Measurements from ENCODE around the gene GNAI2.

Gene GNAI2

GRCh38 chr3:50300681-50301254 is 64.8 kb downstream of the GNAI2 start:
- no peak for DNase-seq

GRCh38 chr3:50302095-50303012 is 66.3 kb downstream of the GNAI2 start:
- DNase-seq: no peak

- DNase-seq: no peak
Measured at GRCh38 chr3:50303013-50303815, 67.2 kb downstream of the GNAI2 start, which contains the start of gene HYAL1. Gene HYAL1 (minus strand): TSS chr3:50303574. CDS start chr3:50302956, 618 bp downstream.

- DNase-seq: no peak
Measured at GRCh38 chr3:50304601-50305000, 68.6 kb downstream of the GNAI2 start.

Measured in activated naive CD4-positive, alpha-beta T cell treated with Interleukin-2 at 50 U/mL for 16 hours (primary cell).